Transverse colon (tissue), 4 donors: ENCODE results near the gene KIFAP3. TPM values are rescaled to one million over a fixed set of nuclear protein-coding genes. Genes with fewer than 3 reads are reported as not detected.
"Not testable (repeated sequence)": the region's sequence is repeated elsewhere in the genome, so short reads cannot be mapped to it uniquely, and the experiment has no call there.

Experiments used
- DNase-seq: peaks from one replicate; pipeline ENCODE4 v3.0.0-alpha.2; 2019
- H3K27ac ChIP-seq, 4 donors: fragments of 200-600 bp; sonication (generic); 2 replicates each; pipeline ENCODE4 v1.5.1; 2016 to 2018; ENCODE audit warnings: inconsistent platforms in 4 of 4
- H3K27me3 ChIP-seq: fragments of 200-600 bp; sonication (generic); 2 replicates; pipeline ENCODE4 v1.5.1; 2017; ENCODE audit warnings: inconsistent platforms
- H3K36me3 ChIP-seq, 4 donors: fragments of 200-600 bp; sonication (generic); 2 replicates each; pipeline ENCODE4 v1.5.1; 2017 to 2019; ENCODE audit warnings: inconsistent platforms in 4 of 4
- H3K4me1 ChIP-seq, 4 donors: fragments of 200-600 bp; sonication (generic); 2 replicates each; pipeline ENCODE4 v1.5.1; 2017 to 2020; ENCODE audit warnings: inconsistent platforms in 4 of 4
- H3K4me3 ChIP-seq, 4 donors: fragments of 200-600 bp; sonication (generic); 1 replicate in 1 of 4; 2 replicates in 3 of 4; pipeline versions ENCODE4 v1.5.1 to v1.6.1; 2017 to 2019; ENCODE audit warnings: inconsistent platforms in 4 of 4
- H3K9me3 ChIP-seq, 2 donors: fragments of 200-600 bp; sonication (generic); 2 replicates each; pipeline ENCODE4 v1.5.1; 2017 to 2019; ENCODE audit warnings: inconsistent platforms in 2 of 2
- EP300 ChIP-seq: sonication (generic); formaldehyde crosslinking; IDR thresholded peaks from one replicate; pipeline ENCODE4 v1.6.1; 2017; ENCODE audit warnings: antibody characterized with exemption, low read depth
- POLR2A ChIP-seq: fragments of 450-650 bp; IDR thresholded peaks from one replicate; pipeline ENCODE4 v1.6.1; 2016; ENCODE audit warnings: antibody characterized with exemption, mild to moderate bottlenecking, moderate library complexity
- POLR2AphosphoS5 ChIP-seq, 3 donors: sonication (generic); formaldehyde crosslinking; IDR thresholded peaks; one replicate each; pipeline ENCODE4 v1.6.1; 2016; ENCODE audit warnings: antibody characterized with exemption in 3 of 3
- WGBS, 2 donors: methylation state at CpG; one replicate each; pipeline ENCODE4 v1.1.5; 2018; ENCODE audit warnings: low coverage in 1 of 2; 5-methylcytosine and 5-hydroxymethylcytosine counted together
- in situ Hi-C, 4 donors: fragments of 200-750 bp; cut with MboI; loops; one replicate each; pipeline versions ENCODE4 v1.15.0 to v1.15.1; 2017; ENCODE audit warnings: low sequenced_read_pairs in 3 of 4, low pct_ligation_motif_present in 1 of 4, low pct_unique_long_range_greater_than_20kb in 1 of 4
- intact Hi-C: fragments of 100-400 bp; cut with DNase I; formaldehyde crosslinking; loops from one replicate; pipeline ENCODE4 v1.15.1; 2023; ENCODE audit warnings: low total_unique reads
- total RNA-seq, 4 donors: library from RNA; depleted of rRNA; stranded (reverse); fragments of >200 nt; gene quantifications; one replicate each; pipeline ENCODE4 v1.1.0, GENCODE V29; 2016
- TF ChIP-seq, protein P1 (sequence below), 5 experiments: fragments of 200-600 bp in 3 of 5; fragments of 450-650 bp in 2 of 5; sonication (generic) in 3 of 5; IDR thresholded peaks; 1 replicate in 2 of 5; 2 replicates in 3 of 5; pipeline ENCODE4 v1.5.1; 2016 to 2017; ENCODE audit warnings: antibody characterized with exemption in 5 of 5, inconsistent platforms in 3 of 5, mild to moderate bottlenecking in 2 of 5, moderate library complexity in 1 of 5

KIFAP3 gene
- total RNA-seq, 4 donors from 2014 or later: 21.7 to 58.9 (median 27.1) TPM

DNA sequence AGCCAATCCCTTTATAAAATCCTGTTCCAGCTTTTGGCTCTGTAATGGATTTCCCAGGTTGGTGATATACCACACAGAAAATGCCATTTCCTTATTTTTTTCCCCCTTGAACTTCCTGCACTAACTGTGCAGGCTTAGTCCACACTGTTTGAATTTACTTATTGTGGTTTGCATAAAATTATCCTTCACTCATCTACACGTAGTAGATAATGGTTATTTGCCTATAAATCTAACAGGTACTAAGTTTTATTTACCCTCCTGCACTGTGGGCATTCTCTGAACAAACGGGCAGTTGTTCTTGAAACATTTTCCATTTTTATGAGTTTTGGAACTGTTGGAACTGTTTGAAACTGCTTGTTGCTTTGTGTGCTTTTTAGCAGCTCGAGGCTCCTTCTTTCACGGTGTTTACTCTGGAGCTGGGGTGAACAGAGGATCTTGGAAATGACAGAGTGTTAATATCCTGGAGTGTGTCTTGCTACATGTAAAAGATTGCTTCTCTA lies 23.0 kb upstream of the KIFAP3 start:
- Histone ChIP-seq H3K4me3 (no peak overlapping the region), H3K9me3 (no peaks in the 10 kb centered on the region), H3K27me3 (no peaks in the 10 kb centered on the region), H3K4me1 (peaks cover 0 to 16% (median 8%) of the 10 kb centered on the region in 4 donors), H3K36me3 (no peaks in the 10 kb centered on the region), H3K27ac (peak overlapping the region; percentile 34 to 52 (median 40))
- TF ChIP-seq POLR2AphosphoS5 (IDR thresholded peaks at IDR 0.05) (peak in 1 of 3 donors; percentile 3), EP300 (no peak)
- WGBS, 2 donors: 5% methylated on average over 4 of the region's 4 CpGs; no CpG with 5 or more reads in 1 of the 2 donors
- in situ Hi-C loops (no loop called here), intact Hi-C loops (no loop called here)
- no peak for DNase-seq

DNA sequence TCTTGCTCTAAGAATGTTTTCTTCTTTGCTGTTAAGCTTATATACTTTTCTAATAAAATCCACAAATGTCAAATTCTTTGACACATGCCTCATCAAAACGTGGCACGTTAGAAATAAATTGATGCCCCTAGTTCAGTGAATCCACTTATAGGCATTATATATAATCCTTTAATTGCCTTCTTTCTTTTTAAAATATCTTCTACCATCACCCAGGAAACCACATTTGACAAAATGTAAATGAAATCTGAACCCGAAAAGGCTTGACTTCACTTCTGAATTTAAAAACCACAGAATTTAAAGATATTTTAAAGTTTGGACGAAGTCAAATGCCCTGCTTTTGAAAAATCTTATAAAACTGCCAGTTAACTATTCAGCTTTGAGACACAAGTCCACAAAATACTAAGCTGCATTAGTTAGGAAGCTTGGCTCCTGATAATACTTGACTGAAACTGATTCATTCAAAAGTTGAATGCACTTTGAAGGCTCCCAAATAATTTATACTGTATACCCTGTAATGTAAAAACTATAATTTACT lies 22.4 kb upstream of the KIFAP3 start:
- Histone ChIP-seq H3K4me3 (no peak overlapping the region), H3K27me3 (no peaks in the 10 kb centered on the region), H3K9me3 (no peaks in the 10 kb centered on the region), H3K4me1 (peaks cover 0 to 16% (median 8%) of the 10 kb centered on the region in 4 donors), H3K27ac (peak overlapping the region; percentile 34 to 52 (median 40)), H3K36me3 (no peaks in the 10 kb centered on the region)
- in situ Hi-C loops: no loop called here
- intact Hi-C loops: no loop called here
- 40 to 42% methylated on average over 4 of the region's 4 CpGs for WGBS, 2 donors
- TF ChIP-seq, protein P1, sequence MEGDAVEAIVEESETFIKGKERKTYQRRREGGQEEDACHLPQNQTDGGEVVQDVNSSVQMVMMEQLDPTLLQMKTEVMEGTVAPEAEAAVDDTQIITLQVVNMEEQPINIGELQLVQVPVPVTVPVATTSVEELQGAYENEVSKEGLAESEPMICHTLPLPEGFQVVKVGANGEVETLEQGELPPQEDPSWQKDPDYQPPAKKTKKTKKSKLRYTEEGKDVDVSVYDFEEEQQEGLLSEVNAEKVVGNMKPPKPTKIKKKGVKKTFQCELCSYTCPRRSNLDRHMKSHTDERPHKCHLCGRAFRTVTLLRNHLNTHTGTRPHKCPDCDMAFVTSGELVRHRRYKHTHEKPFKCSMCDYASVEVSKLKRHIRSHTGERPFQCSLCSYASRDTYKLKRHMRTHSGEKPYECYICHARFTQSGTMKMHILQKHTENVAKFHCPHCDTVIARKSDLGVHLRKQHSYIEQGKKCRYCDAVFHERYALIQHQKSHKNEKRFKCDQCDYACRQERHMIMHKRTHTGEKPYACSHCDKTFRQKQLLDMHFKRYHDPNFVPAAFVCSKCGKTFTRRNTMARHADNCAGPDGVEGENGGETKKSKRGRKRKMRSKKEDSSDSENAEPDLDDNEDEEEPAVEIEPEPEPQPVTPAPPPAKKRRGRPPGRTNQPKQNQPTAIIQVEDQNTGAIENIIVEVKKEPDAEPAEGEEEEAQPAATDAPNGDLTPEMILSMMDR (IDR thresholded peaks at IDR 0.05): no peak
- TF ChIP-seq EP300 (no peak), POLR2A (no peak), POLR2AphosphoS5 (IDR thresholded peaks at IDR 0.05) (no peak)
- DNase-seq: no peak

DNA sequence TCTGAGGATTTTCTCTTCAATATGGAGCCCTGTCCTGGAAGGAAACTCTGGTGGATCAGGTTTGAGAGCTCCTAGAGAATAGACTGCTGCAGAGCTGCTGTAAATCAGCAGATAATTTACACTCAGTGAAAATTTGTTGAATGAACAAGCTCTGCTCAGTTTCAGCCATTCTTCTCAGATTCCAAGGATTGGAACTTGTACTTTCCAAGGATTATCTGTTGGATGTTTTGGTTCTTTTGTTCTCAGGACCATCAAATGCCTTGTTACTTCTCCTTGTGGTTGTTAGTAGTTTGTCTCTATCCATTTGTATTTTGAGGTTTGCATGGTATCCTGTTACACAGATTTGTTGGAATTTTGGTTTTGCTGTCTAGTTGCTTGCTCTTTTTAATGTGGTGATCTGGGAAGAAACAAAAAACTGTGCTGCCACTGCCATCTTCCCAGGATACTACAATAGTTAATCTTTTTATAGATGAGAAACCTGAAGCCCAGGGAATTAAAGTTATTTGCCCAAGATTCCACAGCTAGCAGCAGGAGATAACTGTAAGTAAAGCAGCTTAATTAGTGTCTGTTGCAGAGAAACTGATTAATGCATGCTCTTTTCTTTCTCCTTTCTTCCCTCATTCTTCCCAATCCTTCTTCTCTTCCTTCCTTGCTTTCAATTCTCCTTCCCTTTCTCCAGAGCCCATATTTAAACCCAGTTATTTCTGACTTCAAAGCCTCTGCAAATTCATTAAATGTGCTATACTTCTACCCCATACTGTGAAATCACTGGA lies 21.7 kb upstream of the KIFAP3 start:
- in situ Hi-C loops: no loop called here
- H3K9me3 ChIP-seq: no peaks in the 10 kb centered on the region
- H3K36me3 ChIP-seq: no peaks in the 10 kb centered on the region
- TF ChIP-seq, protein P1 (IDR thresholded peaks at IDR 0.05): no peak
- no peak overlapping the region for H3K27ac ChIP-seq
- H3K27me3 ChIP-seq: no peaks in the 10 kb centered on the region
- no peak for DNase-seq
- intact Hi-C loops: no loop called here
- H3K4me3 ChIP-seq: no peak overlapping the region
- peaks cover 0 to 16% (median 8%) of the 10 kb centered on the region in 4 donors for H3K4me1 ChIP-seq

DNA sequence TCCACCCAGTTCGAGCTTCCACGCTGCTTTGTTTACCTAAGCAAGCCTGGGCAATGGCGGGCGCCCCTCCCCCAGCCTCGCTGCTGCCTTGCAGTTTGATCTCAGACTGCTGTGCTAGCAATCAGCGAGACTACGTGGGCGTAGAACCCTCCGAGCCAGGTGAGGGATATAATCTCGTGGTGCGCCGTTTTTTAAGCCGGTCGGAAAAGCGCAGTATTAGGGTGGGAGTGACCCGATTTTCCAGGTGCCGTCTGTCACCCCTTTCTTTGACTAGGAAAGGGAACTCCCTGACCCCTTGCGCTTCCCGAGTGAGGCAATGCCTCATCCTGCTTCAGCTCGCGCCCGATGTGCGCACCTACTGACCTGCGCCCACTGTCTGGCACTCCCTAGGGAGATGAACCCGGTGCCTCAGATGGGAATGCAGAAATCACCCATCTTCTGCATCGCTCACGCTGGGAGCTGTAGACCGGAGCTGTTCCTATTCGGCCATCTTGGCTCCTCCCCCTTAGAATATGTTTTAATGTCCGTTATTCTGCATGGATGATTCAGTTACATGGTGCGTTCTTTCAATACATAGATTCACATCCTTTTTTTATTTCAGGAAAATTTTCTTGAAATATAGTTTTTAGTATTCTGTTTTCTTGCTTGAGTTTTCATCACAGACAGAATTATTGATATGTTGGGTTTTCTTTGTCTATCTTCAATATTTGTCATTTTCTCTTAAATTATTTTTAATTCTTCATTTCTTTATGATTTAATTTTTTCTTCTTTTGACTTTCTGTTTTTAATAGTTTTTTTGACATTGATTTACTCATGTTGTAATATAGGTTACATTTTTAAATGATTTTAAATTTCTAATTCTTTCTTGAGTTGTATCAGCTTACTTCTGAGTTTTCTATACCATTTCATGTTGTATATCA lies 20.5 kb upstream of the KIFAP3 start:
- 92 to 96% methylated on average over 12 to 17 of the region's 31 CpGs for WGBS, 2 donors
- H3K27ac ChIP-seq, DNase-seq, H3K27me3 ChIP-seq, intact Hi-C loops, H3K4me3 ChIP-seq, H3K9me3 ChIP-seq, in situ Hi-C loops, H3K36me3 ChIP-seq: not testable (repeated sequence)
- peaks cover 0 to 16% (median 8%) of the 10 kb centered on the region in 4 donors for H3K4me1 ChIP-seq
